GM18858 (cell line): Measurements from ENCODE around the gene HDLBP.
"Not testable (repeated sequence)": the region's sequence is repeated elsewhere in the genome, so short reads cannot be mapped to it uniquely, and the experiment has no call there.

Experiments
- ATAC-seq: cut with Tn5 transposase; IDR thresholded peaks from one replicate; pipeline ENCODE4 v1.9.1; 2021; ENCODE audit not compliant: unreplicated experiment

The HDLBP gene

DNA sequence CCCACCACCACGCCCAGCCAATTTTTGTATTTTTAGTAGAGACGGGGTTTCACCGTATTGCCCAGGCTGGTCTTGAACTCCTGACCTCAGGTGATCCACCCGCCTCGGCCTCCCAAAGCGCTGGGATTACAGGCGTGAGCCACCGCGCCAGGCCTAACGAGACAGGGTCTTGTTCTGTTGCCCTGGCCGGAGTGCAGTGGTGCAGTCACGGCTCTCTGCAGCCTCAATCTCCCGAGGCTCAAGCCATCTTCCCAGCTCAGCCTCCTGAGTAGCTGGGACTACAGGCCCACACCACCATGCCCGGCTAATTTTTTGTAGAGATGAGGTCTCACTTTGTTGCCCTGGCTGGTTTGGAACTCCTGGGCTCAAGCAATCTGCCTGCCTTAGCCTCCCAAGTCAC is 118.2 kb downstream of the HDLBP start:
- ATAC-seq: not testable (repeated sequence)

DNA sequence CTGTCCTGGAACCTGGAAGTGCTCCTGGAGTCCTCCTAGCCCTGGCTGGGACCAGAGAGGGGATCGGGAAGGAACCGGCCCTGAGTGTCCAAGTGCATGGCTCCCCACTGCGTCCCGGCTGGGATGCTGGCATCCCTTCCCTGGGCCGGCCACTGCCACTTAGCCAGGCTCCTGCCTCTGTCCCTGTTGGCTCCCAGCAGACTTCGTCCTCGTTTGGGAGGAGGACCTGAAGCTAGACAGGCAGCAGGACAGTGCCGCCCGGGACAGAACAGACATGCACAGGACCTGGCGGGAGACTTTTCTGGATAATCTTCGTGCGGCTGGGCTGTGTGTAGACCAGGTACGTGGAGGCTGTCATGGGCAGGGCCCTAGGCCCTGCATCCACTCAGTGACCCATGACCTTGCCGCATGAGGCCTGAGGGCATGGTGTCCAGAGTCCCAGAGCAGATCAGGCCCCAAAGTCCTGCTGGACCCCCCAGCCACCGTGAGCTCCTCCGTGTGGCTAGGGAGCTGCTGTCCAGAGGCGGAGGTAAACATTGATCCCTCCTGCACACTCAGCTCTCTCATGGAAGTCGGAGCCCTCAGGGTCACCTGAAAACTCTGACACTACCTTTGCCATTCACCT is 119.9 kb downstream of the HDLBP start:
- no peak for ATAC-seq

- no peak for ATAC-seq
These were observed 120.7 kb downstream of the HDLBP start for GRCh38 chr2:241194811-241195210.

DNA sequence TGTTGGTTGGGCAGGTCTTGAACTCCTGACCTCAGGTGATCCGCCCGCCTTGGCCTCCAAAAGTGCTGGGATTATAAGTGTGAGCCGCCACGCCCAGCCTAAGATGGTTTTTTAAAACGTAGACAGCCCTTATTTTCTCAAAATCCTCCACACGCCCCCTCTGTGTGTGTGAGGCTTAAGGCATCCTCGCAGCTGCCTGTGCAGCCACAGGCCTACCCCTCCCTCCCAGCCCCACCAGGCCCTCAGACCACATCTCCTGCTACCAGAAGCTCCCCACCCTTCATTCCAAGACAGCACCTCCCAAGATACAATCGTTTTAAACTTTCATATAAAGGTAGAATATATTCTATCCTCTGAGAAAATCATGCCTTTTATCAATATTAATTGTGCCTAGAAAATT is 122.2 kb downstream of the HDLBP start:
- ATAC-seq: no peak

GRCh38 chr2:241191081-241191480 is 124.4 kb downstream of the HDLBP start:
- no peak for ATAC-seq

- ATAC-seq: no peak
These were observed 125.0 kb downstream of the HDLBP start for GRCh38 chr2:241190291-241190981.

DNA sequence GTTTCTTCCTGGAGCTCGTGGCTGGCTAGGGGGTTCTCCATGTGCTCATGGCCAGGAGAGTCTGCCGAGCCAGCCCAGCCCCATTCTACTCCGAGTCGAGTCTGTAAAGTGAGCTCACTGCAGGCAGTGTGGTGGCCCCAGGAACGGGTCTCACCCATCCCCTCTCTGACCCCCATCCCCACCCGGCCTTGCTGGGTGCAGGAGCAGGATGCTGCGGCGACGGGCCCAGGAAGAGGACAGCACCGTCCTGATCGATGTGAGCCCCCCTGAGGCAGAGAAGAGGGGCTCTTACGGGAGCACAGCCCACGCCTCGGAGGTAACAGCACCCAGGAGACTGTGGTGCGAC is 125.6 kb downstream of the HDLBP start:
- ATAC-seq: no peak

GRCh38 chr2:241189093-241189855 is 126.2 kb downstream of the HDLBP start:
- ATAC-seq: no peak

DNA sequence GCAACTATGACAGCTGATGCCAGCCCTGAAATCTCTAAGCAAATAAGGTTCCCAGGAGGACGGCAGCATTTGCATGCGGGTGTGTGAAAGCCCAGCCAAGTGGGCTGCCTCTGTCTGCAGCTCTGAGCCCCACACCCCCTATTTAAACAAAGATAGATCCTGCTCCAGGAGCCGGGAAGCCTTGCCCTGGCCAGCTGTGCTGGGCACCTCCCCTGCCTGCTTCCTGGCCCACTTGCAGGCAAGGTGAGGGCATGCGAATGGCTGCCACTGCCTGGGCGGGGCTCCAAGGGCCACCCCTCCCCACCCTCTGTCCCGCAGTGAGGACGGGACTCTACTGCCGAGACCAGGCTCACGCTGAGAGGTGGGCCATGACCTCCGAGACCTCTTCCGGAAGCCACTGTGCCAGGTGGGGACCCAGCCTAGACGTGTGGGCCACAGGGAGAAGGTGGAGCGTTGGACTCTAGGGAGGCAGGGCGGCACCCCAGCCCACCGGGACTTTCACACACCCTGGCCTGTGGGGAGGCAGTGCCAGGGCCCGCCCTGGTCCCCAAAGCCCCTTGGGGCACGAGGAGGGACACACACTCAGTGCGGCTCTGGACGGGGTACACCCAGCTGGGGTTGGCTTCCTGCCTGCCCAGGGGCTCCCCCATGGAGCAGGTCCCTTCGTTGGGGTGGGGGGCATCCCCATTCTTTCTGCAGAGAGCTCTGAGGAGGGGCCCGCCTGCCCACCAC is 126.9 kb downstream of the HDLBP start, which contains the start of gene ANO7:
Gene ANO7, plus strand, starts transcription at position 317 of the 732 bp plus-strand sequence. CDS start 1,387 bp downstream, outside the sequence.
- no peak for ATAC-seq

GRCh38 chr2:241187918-241188234 is 127.6 kb downstream of the HDLBP start:
- no peak for ATAC-seq

DNA sequence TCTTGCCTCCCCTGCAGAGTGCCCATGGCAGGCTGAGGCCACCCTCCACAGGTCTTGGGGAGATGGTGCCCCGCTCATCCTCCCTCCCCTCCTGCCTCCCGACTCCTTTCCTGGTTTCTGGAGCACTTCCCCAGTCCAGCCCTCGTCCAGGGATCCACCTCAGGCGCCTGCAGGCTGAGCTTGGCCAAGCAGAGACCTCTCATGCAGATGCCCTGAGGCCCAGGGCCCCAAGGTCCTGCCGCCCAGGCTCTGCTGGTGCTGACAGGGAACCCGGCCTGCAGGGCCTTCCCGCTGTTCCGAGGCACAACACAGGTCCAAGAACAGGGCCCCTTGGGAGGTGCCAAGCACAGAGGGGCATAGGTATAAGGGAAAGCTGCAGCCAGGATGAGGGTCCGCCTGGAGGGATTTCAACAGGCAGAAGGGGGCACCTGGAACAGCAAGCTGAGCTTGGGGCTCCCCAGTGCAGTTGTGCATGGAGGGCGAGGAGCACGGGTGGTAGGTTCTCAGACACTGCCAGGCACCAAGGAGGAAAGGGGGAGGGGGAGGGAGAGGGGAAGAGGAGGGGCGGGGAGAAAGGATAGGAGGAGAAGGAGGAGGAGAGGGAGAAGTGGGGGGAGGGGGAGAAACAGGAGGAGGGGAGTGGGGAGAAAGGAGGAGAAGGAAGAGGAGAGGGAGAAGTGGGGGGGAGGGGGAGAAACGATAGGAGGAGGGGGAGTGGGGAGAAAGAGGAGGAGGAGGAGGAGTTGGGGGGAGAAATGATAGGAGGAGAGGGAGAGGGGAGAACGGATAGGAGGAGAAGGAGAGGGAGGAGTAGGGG is 128.2 kb downstream of the HDLBP start:
- ATAC-seq: no peak

DNA sequence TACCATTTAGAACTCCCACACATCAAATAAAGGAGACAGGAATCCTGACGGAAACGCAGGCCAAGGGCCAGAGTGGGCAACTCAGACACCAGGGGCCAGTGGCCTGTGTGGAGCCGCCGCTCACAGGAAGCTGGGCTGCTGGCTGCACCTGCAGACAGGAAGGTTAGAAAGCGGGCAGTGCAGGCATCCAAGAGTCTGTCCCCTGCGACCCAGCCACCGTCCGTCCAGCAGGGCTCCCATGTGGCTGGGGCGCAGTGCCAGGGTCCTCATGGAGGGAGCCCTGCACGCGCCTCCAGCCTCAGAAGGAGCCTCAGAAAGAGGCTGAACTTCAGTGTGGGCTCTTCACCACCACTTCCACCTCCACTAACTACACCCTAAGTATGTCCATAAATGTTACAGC is 129.5 kb downstream of the HDLBP start:
- no peak for ATAC-seq

DNA sequence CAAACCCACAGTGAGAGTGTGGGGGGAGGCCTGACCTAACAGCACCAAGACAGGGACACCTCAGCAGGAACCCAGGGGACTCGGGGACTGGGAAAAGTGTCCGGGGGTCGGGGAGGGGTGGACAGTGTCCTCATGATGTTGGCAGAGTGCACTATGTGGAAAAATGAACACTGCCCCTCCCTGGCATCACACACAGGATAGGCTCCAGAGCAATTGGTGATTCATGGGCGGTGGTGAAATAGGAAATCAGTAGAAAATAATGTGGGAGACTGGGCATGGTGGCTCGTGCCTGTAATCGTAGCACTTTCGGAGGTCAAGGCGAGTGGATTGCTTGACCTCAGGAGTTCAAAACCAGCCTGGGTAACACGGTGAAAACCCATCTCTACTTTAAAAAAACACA is 130.6 kb downstream of the HDLBP start:
- ATAC-seq: no peak

GRCh38 chr2:241183221-241183620 is 132.3 kb downstream of the HDLBP start:
- no peak for ATAC-seq

- ATAC-seq: no peak
These were observed 132.8 kb downstream of the HDLBP start for GRCh38 chr2:241182531-241183133.

DNA sequence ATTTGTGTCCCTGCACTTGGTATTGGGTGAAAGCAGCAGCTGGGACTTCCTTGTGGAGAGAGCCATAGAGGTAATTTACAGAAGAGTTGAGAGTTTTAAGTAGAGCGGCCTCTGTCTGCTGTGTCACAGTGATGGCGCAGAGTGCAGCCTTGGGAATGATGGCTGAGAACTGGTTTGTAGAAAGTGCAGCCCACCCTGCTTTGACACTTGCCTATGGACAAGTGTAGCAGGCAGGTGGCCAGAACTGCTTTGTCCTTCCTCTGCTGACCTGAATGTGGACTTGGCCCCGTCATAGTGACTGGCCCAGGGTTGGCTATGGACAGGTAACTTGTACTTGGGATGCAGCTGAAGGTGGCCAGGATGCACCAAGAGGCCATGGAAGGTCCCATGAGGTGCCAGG is 133.3 kb downstream of the HDLBP start:
- ATAC-seq: no peak

DNA sequence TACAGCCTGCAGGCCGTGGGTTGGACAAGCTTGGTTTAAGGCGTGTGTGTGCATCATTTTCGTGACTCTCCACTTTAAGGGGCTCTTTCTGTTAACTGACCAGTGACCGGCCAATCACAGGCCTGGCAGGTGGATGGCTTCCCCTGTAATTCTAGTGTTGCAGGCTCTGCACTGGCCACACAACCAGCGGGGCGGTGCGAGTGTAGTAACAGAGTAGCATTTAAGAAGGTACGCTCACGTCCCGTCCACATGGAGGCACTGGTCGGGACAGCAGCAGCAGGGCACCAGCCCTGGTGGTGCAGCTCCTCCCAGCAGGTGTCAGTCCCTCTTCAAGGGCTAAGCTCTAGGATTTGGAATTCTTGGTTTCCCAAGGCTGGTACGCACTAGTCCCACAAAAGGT is 135.0 kb downstream of the HDLBP start:
- no peak for ATAC-seq

- no peak for ATAC-seq
These were observed 135.6 kb downstream of the HDLBP start for GRCh38 chr2:241179899-241180298.

DNA sequence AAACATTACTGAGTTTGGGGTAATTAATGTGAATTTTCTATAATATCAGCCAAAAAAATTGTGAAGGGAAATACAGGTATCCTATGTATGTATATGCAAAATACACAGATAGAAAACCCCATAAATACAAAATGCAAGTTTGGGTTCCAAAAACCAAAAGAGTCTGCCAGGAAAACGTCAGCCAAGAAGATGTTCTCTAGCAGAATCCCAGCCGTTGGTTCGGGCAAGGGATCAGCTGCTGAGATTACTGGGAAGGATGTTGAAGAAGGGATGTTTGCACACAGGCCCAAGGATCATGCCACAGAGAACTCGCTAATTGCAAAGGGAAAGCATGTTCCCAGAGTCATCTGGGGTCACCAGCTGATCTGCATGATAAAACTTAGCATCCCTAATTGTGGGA is 136.5 kb downstream of the HDLBP start:
- no peak for ATAC-seq
